Stimulated activated CD4-positive, alpha-beta T cell treated with anti-CD3 and anti-CD28 coated beads, Interleukin-15, amount 100 ng/mL, for 48 hours (primary cell): Measurements from ENCODE around the gene KIAA0586.
A peak's percentile ranks its signal among the peaks of the same experiment; 100 is the strongest.
"Not testable (repeated sequence)": the region's sequence is repeated elsewhere in the genome, so short reads cannot be mapped to it uniquely, and the experiment has no call there.

Experiments
- DNase-seq, 2 donors: peaks; one replicate each; pipeline ENCODE4 v3.0.0-alpha.2; 2020; ENCODE audit warnings: low read depth in 2 of 2

KIAA0586 gene

DNA sequence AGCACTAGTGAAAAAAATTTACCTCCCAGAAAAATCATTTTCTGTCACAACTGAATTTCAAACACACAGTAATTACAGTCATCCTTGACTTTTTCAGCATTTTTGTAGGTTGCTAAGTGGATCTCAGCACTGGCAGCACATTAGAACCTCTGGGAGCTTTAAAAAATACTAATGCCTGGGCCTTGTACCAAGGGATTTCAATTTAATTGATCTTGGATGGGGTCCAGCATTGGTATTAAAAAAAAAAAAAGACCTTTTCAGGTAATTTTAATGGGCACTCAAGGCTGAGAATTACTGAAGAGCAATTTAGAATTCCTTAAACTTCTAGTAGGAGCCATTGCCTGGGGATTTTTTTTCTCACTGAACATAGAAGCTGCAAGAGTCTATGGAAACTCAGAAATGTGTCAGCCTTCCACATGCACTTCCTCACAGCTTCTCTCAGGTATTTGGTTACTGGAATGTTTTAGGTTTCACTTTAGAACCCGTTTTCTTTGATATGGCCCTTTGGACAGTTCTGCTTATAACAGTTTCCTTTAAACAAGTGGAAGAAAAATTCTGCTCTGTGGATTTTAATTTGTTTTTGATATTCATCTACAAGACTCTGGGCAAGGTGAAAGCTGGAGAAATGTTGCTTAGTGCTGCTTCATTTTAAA lies 121.7 kb downstream of the KIAA0586 start:
- DNase-seq: no peak

DNA sequence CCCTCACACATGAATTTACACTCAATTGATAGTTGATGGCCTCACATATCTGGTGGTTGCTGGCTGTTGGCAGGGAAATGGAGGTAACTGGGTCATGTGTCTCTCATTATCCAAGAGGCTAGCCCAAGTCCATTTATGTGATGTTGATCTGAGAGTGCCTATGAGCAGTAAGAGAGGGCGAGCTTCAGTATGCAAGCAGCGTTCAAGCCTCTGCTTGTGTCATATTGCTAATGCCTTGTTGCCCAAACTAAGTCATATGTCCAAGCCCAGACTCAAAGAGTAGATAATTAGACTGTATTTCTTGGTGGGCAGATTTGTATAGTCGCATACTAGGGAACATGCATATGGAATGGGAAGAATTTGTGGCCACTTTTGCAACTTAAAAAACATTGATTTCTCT lies 126.4 kb downstream of the KIAA0586 start:
- no peak for DNase-seq

DNA sequence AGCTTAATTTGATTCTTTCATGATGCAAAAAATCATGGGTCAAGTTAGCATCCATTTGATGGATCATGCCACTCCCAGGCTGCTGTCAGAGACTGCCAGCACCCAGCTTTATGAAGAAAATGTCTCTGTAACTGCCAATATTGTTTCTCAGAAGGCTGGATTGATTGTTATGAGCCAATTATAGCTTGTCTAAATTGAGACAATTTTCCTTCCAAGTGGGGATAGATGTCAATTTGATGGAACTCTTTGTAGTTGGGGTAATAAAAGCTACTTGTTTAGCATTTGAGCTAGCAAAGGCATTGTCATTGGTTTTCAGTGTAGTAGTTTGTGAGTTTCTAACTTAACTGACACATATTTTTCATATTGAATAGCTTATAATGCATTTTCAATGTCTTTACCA lies 128.1 kb downstream of the KIAA0586 start:
- no peak for DNase-seq

DNA sequence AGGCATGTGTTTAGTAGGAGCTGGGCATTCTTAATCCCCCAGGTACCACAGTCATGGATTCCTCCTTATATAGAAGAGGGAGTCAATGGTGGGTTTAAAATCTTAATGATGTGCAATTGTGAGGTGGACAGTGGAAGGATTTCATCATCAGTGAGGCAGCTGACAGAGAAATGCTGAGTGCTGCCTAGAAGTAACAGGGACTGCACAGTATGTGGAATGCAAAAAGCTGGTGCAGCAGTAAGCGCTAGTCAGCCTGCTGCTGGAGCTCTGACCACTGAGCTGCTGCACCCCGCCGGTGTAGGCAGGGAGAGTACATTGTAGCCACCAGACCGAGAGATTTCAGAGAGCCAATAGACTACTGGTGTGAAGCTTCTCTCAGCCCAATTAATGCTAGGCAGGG lies 129.7 kb downstream of the KIAA0586 start:
- no peak for DNase-seq

DNA sequence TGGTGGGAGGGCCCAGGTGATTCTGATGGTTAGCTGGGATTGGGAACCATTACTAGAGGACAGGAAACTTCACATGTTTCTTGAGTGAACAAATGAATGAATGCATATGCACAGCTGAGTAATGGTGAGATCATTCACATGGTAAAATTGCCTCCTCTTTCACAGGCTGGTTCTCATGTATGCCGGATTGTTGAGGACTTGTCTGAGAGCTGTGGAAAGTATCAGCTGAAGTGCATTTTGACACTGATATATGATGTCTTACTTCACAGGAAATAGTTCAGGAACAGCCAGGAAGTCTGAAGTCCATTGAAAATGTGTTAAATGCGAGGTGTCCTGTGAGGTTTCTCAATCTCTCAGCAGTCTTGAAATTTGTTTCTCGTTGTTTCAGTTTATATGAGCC lies 132.7 kb downstream of the KIAA0586 start:
- no peak for DNase-seq

DNA sequence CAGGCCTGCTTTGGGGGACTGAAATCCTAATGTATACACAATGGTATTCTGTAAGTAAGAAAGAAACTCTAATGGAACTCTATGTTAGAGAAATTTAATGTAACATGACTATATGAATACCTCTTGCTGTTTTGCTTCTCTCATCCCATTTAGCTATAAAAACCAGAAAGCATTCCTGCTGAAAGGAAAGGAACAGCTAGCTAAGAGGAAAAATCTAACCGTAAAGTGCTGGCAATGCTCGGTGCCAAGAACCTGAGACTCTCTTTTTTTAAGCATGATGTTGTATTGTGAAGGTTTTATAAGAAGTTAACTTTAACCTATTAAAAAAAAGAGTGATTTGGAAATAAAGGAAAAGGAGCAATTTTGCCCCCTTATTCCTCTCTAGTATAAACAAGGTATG lies 134.6 kb downstream of the KIAA0586 start:
- DNase-seq: no peak

DNA sequence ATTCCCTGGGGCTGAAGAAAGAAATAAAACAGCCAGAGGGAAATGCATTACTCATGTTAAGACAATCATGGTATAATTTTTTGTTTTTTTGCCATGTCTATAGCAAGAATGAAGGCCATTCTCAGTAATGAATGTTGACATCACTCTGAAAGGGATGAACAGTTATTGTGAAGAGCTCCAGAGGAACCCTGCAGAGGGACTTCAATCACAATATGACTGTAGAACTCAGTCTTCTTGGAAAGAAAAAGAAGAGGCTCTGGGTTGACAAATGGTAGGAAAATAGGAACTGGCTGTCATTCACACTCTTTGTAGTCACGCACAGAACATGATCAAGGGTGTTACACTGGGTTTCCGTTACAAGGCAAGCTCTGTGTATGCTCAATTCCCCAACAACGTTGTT lies 136.5 kb downstream of the KIAA0586 start:
- no peak for DNase-seq

DNA sequence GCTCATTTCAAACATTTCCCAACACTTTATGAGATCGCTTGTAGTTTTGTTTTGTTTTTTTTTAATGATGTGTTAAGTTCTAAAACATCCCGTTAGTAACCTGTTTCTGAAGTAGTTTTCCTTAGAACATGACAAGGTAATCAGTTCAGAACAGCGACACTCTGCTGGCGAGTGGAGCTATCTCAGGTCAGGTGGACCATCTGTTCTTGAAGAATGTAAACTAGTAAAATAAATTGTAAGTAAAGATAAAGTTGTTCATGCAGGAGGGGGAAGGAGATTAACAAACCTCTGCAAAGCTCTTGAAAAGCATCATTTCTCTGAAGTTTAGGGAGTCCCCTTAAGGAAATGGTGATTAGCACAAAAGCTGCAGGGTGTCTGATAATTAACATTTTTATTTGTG lies 138.3 kb downstream of the KIAA0586 start:
- no peak for DNase-seq

DNA sequence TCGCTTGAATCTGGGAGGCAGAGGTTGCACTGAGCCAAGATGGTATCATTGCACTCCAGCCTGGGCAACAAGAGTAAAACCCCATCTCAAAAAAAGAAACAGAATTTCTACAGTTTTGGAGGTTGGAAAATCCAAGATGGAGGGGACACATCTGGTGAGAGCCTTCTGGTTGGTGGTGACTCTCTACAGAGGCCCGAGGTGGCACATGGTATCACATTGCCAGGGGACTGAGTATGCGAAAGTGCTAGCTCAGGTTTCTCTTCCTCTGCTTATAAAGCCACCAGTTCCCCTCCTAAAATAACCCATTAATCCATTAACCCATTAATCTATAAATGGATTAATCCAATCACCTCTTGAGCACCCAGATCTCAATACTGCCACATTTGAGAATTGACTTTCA lies 139.5 kb downstream of the KIAA0586 start:
- no peak for DNase-seq

DNA sequence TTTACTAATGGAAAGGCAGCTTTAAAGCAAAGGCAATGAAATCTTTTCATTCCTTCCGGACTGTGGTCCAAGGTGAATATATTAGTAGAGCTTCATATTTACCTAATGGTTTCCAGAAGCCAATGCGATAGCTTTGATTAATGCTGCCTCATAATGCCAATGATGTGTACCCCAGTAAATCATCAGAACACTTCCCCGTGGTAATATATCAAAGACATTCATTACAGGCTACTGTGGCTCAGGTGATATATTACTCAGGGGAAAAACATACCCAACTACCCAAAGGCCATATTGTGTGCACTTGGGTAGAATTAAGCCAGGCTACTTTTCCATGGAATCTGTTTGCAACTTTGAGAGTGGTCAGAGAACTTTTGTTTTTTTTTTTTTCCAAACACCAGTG lies 140.8 kb downstream of the KIAA0586 start:
- no peak for DNase-seq

DNA sequence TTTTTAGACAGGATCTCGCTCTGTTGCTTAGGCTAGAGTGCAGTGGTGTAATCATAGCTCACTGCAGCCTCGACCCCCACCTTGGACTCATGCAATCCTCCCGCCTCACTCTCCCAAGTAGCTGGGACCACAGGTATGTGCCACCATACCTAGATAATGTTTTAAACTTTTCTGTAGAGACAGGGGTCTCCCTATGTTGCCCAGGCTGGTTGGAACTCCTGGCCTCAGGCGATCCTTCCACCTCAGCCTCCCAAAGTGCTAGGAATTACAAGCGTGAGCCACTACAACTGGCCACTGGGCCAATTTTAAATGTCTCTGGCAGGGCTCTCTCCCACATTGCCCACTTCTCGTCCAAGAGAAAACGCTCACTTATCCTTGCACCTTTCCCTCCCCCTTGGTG lies 143.7 kb downstream of the KIAA0586 start:
- no peak for DNase-seq

DNA sequence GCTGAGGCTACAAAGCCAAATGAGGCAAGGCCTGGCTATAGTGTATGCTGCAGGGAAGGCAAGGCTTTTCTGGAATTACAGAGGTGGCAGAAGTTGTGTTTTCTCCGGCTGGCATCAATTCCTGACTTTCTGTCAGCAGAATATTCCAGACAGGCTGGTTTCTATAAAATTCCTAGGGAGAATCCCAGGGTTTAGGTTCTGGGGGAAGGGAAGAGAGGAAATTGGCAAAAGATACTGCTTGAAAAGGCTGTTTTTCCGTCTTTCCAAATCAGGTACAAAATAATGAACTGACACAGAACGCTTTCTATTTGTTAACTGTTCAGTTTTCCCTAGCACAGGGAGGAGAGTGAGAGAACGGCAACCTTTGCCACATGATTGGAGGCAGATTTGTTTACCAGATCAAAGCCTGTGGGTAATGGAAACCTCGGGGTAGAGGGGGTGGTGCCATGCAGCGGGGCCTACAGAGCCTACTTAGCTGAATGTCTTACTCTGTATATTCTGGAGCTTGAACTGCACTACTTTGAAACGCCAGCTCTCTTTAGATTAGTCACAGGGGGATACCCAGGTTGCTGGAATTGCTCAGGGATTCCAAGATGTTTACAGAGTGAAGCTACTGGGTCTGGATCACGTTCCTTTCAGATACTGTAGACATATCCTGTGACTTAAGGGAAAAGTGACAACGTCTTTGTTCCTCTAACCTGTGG lies 144.4 kb downstream of the KIAA0586 start:
- DNase-seq: peak; percentile 44 to 47

DNA sequence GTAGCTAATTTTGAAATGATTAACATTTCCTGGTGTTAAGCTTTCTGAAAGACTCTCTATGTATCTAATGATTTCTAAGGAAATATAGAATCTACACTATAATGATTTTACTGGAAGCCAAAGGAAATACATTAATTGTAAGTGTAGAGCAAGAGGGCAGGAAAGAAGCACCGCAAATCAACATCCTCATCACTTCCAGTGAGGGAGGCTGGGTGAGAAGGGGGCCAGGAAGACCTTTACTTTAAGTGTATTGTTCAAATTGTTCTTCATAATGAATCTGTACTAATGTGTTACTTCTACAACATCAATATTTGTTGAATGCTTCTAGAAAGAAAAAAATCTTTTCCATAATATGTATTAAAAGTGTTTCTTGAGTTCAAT lies 144.9 kb downstream of the KIAA0586 start:
- DNase-seq: no peak

DNA sequence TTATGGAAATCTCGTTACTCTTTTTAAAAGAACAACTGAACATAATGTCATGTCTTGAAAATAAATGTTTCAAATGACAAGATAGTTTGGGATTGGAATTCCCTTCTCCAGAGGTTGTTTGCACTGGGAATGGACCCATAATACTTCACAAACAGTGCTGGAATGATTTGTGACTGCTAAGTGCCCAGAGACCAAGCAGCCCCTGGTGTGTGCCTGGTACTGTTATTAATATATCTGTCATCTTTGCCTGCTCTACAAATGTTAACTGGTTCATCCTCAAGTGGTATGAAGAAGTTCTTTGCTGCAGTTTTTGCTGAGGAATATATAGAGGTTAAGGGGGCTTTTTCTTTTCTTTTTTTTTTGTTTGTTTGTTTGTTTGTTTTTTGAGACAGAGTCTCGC lies 145.3 kb downstream of the KIAA0586 start:
- no peak for DNase-seq

DNA sequence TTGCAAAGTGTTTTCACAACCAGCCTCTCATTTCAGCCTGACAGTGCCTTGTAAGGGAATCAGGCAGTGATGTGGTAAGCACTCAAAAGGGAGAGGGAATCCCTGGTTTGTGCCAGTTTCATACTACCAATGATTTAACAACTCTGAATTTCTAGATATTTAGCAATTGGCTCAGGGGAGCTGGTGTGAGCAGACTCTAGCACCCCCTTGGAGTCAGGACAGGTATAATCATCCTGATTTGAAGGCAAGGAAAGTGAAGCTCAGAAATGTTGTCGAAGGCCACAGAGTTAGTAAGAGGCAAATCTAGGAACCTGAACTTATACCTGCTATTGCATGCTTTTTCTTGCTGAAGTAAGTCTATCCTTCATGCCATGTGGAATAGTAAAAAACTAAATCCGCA lies 147.1 kb downstream of the KIAA0586 start:
- no peak for DNase-seq

DNA sequence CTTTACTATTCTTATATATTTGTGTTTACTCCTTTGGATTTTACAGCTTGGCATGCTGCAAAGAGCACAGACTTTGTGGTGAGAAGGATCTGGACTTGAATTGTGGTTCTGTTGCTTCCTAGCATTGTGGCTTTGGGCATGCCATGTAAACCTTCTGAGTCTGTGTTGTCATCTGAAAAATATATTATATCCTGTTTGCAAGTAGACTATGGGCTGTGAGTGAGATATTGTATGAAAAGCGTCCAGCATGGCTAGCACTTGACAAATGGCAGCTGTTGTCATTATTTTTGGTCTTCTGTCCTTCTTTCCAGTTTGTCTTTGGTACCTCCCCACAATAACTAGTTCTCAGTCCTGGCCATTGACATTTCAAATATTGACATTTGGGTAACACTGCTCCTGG lies 148.4 kb downstream of the KIAA0586 start:
- no peak for DNase-seq

DNA sequence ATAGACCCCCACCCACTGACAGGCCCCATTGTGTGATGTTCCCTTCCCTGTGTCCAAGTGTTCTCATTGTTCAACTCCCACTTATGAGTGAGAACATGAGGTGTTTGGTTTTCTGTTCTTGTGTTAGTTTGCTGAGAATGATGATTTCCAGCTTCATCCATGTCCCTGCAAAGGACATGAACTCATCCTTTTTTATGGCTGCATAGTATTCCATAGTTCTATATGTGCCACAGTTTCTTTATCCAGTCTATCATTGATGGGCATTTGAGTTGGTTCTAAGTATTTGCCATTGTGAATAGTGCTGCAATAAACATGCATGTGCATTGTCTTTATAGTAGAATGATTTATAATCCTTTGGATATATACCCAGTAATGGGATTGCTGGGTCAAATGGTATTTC lies 152.5 kb downstream of the KIAA0586 start:
- not testable (repeated sequence) for DNase-seq

DNA sequence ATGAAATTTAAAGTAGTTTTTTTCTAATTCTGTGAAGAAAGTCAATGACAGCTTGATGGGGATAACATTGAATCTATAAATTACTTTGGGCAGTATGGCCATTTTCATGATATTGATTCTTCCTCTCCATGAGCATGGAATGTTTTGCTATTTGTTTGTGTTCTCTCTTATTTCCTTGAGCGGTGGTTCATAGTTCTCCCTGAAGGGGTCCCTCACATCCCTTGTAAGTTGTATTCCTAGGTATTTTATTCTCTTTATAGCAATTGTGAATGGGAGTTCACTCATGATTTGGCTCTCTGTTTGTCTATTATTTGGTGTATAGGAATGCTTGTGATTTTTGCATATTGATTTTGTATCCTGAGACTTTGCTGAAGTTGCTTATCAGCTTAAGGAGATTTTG lies 153.9 kb downstream of the KIAA0586 start:
- DNase-seq: not testable (repeated sequence)

DNA sequence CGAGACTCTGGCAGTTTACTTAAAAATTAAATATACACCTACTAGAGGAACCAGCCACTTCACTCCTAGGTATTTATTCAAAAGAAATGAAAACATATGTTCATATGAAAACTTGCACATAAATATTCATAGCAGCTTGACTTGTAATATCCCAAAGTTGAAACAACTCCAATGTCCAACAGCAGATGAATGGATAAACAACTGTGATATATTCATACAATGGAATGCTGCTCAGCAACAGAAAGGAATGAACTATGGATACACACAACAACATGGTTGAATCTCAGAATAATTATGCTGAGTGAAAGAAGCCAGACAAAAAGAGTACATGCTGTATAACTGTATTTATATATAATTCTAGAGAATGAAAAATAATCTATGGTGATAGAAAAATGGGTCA lies 156.9 kb downstream of the KIAA0586 start:
- no peak for DNase-seq

DNA sequence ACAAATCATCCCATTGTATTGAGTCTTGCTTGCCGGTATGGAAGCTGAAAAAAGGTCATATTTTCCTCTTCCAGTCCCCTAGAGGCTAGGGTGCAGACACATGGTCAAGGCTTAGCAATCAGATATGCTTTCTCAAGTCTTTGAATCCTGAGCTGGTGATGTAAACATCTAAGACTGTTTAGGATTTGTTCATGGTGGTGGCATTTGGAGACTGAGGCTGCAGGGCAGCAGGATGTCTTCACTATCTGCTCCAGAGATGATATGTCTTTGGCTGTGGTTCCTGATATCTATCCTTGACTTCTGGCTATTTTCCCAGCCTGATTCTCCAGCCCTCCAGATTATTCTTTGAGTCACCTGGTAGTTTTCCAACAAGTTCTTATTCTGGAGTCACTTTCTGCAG lies 159.8 kb downstream of the KIAA0586 start:
- no peak for DNase-seq

DNA sequence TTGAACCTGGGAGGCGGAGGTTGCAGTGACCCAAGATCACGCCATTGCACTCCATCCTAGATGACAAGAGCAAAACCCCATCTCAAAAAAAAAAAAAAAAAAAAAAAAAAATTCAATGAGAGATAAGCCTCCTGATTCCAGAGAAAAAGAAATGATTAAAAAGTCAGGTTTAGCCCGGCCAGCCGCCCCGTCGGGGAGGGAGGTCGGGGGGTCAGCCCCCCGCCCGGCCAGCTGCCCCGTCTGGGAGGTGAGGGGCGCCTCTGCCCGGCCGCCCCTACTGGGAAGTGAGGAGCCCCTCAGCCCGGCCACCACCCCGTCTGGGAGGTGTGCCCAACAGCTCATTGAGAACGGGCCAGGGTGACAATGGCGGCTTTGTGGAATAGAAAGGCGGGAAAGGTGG lies 160.8 kb downstream of the KIAA0586 start:
- DNase-seq: not testable (repeated sequence)

DNA sequence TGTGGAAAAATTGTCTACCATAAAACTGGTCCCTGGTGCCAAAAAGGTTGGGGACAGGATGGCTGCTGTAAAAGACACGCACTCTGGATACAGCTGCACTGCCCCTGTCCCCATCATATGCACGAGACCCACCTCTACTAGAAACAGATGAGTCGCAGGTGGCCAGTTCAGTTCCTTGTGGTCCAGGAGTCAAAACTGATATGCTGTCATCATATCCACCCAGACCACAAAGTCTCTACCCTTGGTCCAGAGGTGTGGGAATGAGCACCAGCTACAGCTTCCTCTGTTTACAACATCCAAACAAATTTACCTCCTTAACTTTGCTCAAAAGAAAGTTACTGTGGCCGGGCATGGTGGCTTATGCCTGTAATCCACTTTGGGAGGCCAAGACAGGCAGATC lies 166.5 kb downstream of the KIAA0586 start:
- DNase-seq: no peak

DNA sequence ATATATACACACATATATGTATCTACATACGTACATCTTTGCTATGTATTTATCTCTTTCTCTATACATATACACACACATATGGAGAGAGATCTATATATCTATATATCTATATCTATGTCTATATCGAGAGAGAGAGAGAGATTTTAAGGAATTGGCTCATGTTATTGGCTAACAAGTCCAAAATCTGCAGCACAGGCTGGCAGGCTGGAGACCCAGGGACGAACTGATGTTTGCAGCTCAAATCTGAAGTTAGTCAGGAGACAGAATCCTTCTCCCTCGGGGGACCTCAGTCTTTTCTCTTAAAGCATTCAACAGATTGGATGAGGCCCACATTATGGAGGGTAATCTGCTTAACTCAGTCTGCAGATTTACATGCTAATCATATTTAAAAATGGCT lies 169.5 kb downstream of the KIAA0586 start:
- no peak for DNase-seq
